ENCODE measurements around the gene ATP1A2.

Gene ATP1A2

DNA sequence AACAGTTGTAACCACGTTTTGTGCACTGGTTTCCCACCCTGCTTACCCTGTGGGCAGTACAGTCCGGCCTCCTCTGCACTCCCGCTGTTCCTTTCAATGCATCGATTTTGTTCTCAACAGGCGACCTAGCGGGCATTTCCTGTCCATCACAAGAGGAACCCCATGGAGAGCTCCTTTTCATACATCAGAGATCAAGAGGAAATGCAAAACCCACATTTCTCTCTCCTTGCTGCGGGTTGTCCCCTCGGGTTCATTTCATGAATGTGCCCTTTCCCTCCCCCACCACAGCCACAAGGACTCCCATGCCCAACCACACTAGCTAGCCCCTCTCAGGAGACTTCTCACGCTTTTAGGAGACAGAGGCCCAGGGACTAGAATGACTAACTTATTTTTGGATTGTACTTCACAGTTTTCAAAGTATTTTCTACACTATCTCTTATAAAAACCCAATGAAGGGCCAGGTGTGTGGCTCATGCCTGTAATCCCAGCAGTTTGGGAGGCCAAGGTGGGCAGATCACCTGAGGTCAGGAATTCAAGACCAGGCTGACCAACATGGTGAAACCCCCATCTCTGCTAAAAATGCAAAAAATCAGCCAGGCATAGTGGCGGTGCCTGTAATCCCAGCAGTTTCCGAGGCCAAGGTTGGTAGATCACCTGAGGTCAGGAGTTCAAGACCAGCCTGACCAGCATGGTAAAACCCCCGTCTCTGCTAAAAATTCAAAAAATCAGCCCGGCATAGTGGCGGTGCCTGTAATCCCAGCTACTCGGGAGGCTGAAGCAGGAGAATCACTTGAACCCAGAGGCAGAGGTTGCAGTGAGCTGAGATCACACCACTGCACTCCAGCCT lies 54.2 kb downstream of the ATP1A2 start:
- intact Hi-C loops (cut with DNase I; ENCODE audit: low total_unique reads): no loop called here
- TF ChIP-seq, protein P1, sequence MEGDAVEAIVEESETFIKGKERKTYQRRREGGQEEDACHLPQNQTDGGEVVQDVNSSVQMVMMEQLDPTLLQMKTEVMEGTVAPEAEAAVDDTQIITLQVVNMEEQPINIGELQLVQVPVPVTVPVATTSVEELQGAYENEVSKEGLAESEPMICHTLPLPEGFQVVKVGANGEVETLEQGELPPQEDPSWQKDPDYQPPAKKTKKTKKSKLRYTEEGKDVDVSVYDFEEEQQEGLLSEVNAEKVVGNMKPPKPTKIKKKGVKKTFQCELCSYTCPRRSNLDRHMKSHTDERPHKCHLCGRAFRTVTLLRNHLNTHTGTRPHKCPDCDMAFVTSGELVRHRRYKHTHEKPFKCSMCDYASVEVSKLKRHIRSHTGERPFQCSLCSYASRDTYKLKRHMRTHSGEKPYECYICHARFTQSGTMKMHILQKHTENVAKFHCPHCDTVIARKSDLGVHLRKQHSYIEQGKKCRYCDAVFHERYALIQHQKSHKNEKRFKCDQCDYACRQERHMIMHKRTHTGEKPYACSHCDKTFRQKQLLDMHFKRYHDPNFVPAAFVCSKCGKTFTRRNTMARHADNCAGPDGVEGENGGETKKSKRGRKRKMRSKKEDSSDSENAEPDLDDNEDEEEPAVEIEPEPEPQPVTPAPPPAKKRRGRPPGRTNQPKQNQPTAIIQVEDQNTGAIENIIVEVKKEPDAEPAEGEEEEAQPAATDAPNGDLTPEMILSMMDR (IDR thresholded peaks at IDR 0.05): no peak
- DNase-seq: no peak

DNA sequence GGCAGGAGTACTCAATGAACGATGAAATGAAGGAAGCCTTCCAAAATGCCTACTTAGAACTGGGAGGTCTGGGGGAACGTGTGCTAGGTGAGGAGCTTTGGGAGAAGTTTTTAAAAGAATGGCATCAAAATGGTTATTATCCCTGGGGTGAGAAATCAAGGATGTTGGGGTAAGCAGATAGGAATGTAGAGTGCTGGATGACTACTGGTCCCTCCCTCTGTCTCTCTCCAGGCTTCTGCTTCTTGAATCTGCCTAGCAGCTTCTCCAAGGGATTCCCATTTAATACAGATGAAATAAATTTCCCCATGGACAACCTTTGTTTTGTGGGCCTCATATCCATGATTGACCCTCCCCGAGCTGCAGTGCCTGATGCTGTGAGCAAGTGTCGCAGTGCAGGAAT lies 55.8 kb downstream of the ATP1A2 start:
- peak in 1 of 2 donors; percentile 24 for DNase-seq
- no peaks in the 10 kb centered on the region for H3K9me3 ChIP-seq
- H3K36me3 ChIP-seq: no peaks in the 10 kb centered on the region
- H3K4me3 ChIP-seq: no peak overlapping the region
- TF ChIP-seq, protein P1 (IDR thresholded peaks at IDR 0.05): no peak
- intact Hi-C loops (cut with DNase I; ENCODE audit: low total_unique reads): no loop called here
- H3K27ac ChIP-seq: no peak overlapping the region
- H3K27me3 ChIP-seq: peaks cover 0 to 8% of the 10 kb centered on the region in 2 donors
- no peaks in the 10 kb centered on the region for H3K4me1 ChIP-seq

More for the DNA sequence above, 54.2 kb downstream of the ATP1A2 start:
- Histone ChIP-seq H3K27ac (no peak overlapping the region), H3K4me1 (no peaks in the 10 kb centered on the region), H3K4me3 (no peak overlapping the region), H3K36me3 (no peaks in the 10 kb centered on the region), H3K27me3 (peaks cover 0 to 8% of the 10 kb centered on the region in 2 donors), H3K9me3 (no peaks in the 10 kb centered on the region)

DNA sequence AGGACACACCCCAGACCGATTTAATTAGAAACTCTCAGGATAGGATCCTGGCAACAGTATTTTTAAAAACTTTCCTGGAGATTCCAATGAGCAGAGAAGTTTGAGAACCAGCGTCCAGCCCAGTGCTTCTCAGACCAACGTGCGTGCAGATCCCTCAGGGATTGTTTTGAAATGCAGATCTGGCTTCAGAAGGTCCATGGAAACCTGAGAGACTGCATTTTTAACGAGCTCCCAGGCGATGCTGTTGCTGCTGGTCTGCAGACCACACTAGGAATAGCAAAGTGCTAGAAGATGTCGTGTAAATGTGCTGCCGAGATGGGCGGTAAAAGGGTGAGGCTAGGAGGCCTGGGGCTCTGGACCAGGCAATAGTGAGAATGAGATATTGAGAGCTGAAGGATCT lies 56.4 kb downstream of the ATP1A2 start:
- Histone ChIP-seq H3K9me3 (no peaks in the 10 kb centered on the region), H3K4me1 (no peaks in the 10 kb centered on the region), H3K4me3 (no peak overlapping the region), H3K36me3 (no peaks in the 10 kb centered on the region), H3K27ac (no peak overlapping the region), H3K27me3 (peaks cover 0 to 5% of the 10 kb centered on the region in 2 donors)
- TF ChIP-seq, protein P1 (IDR thresholded peaks at IDR 0.05): no peak
- DNase-seq: no peak
- intact Hi-C loops (cut with DNase I; ENCODE audit: low total_unique reads): no loop called here

DNA sequence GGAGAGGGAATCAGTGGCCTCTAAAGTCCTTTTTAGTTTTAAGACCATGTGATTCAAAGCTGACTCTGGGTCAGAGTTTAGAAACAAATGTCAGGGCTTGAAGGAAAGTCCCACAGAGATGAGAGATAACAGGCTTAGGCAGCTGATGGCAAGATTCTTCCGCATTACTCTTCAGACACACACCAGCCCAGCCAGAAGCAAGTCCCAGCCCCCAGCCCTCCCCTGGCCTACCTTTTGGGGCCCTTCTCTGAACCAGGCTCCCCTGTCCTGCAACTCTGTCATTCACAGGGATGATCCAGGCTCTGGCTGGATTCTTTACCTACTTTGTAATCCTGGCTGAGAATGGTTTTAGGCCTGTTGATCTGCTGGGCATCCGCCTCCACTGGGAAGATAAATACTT lies 61.7 kb downstream of the ATP1A2 start:
- no peak overlapping the region for H3K4me3 ChIP-seq
- DNase-seq: no peak
- no peak overlapping the region for H3K27ac ChIP-seq
- peaks cover 0 to 5% of the 10 kb centered on the region in 2 donors for H3K27me3 ChIP-seq
- intact Hi-C loops (cut with DNase I; ENCODE audit: low total_unique reads): no loop called here
- no peaks in the 10 kb centered on the region for H3K9me3 ChIP-seq
- H3K36me3 ChIP-seq: no peaks in the 10 kb centered on the region
- TF ChIP-seq, protein P1 (IDR thresholded peaks at IDR 0.05): no peak
- no peaks in the 10 kb centered on the region for H3K4me1 ChIP-seq

DNA sequence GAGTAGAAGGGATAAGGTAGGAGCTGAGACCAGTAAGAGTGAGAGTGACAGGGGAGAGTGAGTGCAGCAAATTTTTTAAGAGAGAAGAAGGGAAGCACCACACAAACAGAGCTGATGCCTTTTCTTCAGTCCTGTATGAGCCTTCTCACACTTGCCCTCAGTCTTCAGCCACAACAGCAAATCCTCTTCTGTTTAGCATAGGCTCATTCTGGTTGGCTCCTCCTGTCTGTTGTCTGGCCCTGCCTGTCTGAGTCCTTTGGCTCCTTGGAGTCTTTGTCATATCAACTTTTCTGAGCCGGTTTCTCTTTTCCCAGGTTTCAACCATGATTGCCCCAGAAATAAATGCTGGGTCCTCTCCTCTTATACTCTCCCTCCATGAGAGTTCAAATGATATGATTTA lies 62.1 kb downstream of the ATP1A2 start:
- DNase-seq: no peak
- no peaks in the 10 kb centered on the region for H3K9me3 ChIP-seq
- intact Hi-C loops (cut with DNase I; ENCODE audit: low total_unique reads): no loop called here
- peaks cover 0 to 4% of the 10 kb centered on the region in 2 donors for H3K27me3 ChIP-seq
- H3K27ac ChIP-seq: no peak overlapping the region
- no peaks in the 10 kb centered on the region for H3K4me1 ChIP-seq
- no peaks in the 10 kb centered on the region for H3K36me3 ChIP-seq
- TF ChIP-seq, protein P1 (IDR thresholded peaks at IDR 0.05): no peak
- no peak overlapping the region for H3K4me3 ChIP-seq
